Parathyroid adenoma (tissue), 2 donors: ENCODE data around the gene GOLPH3.
"Not testable (repeated sequence)": the region's sequence is repeated elsewhere in the genome, so short reads cannot be mapped to it uniquely, and the experiment has no call there.

Experiments used
- H2AFZ ChIP-seq: fragments of 300-600 bp; sonication (generic); one replicate; pipeline ENCODE4 v1.7.0; 2017; ENCODE audit warnings: antibody characterized with exemption, mild to moderate bottlenecking
- H3K27ac ChIP-seq: fragments of 300-600 bp; sonication (generic); one replicate; pipeline ENCODE4 v1.7.0; 2017
- H3K27me3 ChIP-seq: fragments of 300-600 bp; sonication (generic); one replicate; pipeline ENCODE4 v1.7.0; 2017; ENCODE audit warnings: low read length; ENCODE audit not compliant: control insufficient read depth, insufficient read depth
- H3K36me3 ChIP-seq: fragments of 300-600 bp; sonication (generic); one replicate; pipeline ENCODE4 v1.7.0; 2017; ENCODE audit warnings: low read length; ENCODE audit not compliant: control insufficient read depth, insufficient read depth
- H3K4me1 ChIP-seq: fragments of 300-600 bp; sonication (generic); one replicate; pipeline ENCODE4 v1.7.0; 2017; ENCODE audit warnings: control low read depth
- H3K4me2 ChIP-seq: fragments of 300-600 bp; sonication (generic); one replicate; pipeline ENCODE4 v1.7.0; 2017; ENCODE audit warnings: low read length
- H3K4me3 ChIP-seq: fragments of 300-600 bp; sonication (generic); one replicate; pipeline ENCODE4 v1.7.0; 2017; ENCODE audit warnings: low read depth, low read length
- H3K79me2 ChIP-seq: fragments of 300-600 bp; sonication (generic); one replicate; pipeline ENCODE4 v1.7.0; 2017; ENCODE audit warnings: control low read depth
- H3K9ac ChIP-seq: fragments of 300-600 bp; sonication (generic); one replicate; pipeline ENCODE4 v1.7.0; 2017; ENCODE audit warnings: mild to moderate bottlenecking
- H3K9me3 ChIP-seq: fragments of 300-600 bp; sonication (generic); one replicate; pipeline ENCODE4 v1.7.0; 2017; ENCODE audit warnings: low read length; ENCODE audit not compliant: control insufficient read depth
- CTCF ChIP-seq: fragments of 300-600 bp; sonication (generic); IDR thresholded peaks from one replicate; pipeline ENCODE4 v1.7.0; 2017; ENCODE audit warnings: antibody characterized with exemption, mild to moderate bottlenecking
- donor health status: primary hyperparathyroidism.

The GOLPH3 gene

GRCh38 chr5:32174011-32174870 is at the start of gene GOLPH3:
Gene GOLPH3, minus strand, starts transcription at chr5:32174319. Its CDS starts 285 bp downstream, at chr5:32174034.
- Histone ChIP-seq H3K4me3 (peak within 1 kb of the TSS; percentile 79), H3K9me3 (no peaks in the 10 kb centered on the region), H3K4me1 (no peaks in the 10 kb centered on the region), H3K79me2 (peaks cover 20% of the 10 kb centered on the region), H3K27ac (peak within 1 kb of the TSS; percentile 97), H3K36me3 (no peaks in the 10 kb centered on the region), H3K27me3 (no peaks in the 10 kb centered on the region), H3K9ac (peak within 1 kb of the TSS; percentile 85), H3K4me2 (peak within 1 kb of the TSS; percentile 87), H2AFZ (peak within 1 kb of the TSS; percentile 100)
- TF ChIP-seq CTCF = peak; percentile 7

- H3K4me3 ChIP-seq = no peak overlapping the region
- H3K27me3 ChIP-seq = no peaks in the 10 kb centered on the region
- H3K4me1 ChIP-seq = no peaks in the 10 kb centered on the region
- no peaks in the 10 kb centered on the region for H3K9me3 ChIP-seq
- no peak overlapping the region for H3K9ac ChIP-seq
- H3K36me3 ChIP-seq = no peaks in the 10 kb centered on the region
- no peaks in the 10 kb centered on the region for H3K79me2 ChIP-seq
- H3K4me2 ChIP-seq = no peak overlapping the region
- TF ChIP-seq CTCF = no peak
- no peak overlapping the region for H2AFZ ChIP-seq
- H3K27ac ChIP-seq = no peak overlapping the region
These were observed 48.8 kb upstream of the GOLPH3 start for GRCh38 chr5:32222723-32223470.

GRCh38 chr5:32217886-32218396 is 43.8 kb upstream of the GOLPH3 start:
- TF ChIP-seq CTCF = no peak
- Histone ChIP-seq H3K27me3 (no peaks in the 10 kb centered on the region), H3K4me1 (no peaks in the 10 kb centered on the region), H3K4me2 (no peak overlapping the region), H3K27ac (no peak overlapping the region), H3K4me3 (no peak overlapping the region), H3K36me3 (no peaks in the 10 kb centered on the region), H2AFZ (no peak overlapping the region), H3K79me2 (no peaks in the 10 kb centered on the region), H3K9me3 (no peaks in the 10 kb centered on the region), H3K9ac (no peak overlapping the region)

GRCh38 chr5:32214344-32214743 is 40.2 kb upstream of the GOLPH3 start:
- H3K79me2 ChIP-seq, H3K9ac ChIP-seq, H3K4me1 ChIP-seq: not testable (repeated sequence)

GRCh38 chr5:32210151-32210550 is 36.0 kb upstream of the GOLPH3 start:
- Histone ChIP-seq H3K36me3 (no peaks in the 10 kb centered on the region), H2AFZ (no peak overlapping the region), H3K79me2 (no peaks in the 10 kb centered on the region), H3K27ac (no peak overlapping the region), H3K4me2 (no peak overlapping the region), H3K4me3 (no peak overlapping the region), H3K9ac (no peak overlapping the region), H3K9me3 (no peaks in the 10 kb centered on the region), H3K27me3 (no peaks in the 10 kb centered on the region), H3K4me1 (no peaks in the 10 kb centered on the region)
- TF ChIP-seq CTCF = no peak

More at GRCh38 chr5:32214344-32214743, 40.2 kb upstream of the GOLPH3 start:
- H3K27ac ChIP-seq, H3K36me3 ChIP-seq, H3K4me3 ChIP-seq, H2AFZ ChIP-seq, H3K27me3 ChIP-seq, H3K9me3 ChIP-seq, H3K4me2 ChIP-seq: not testable (repeated sequence)

- not testable (repeated sequence) for H3K4me3 ChIP-seq, H3K9ac ChIP-seq, H3K4me2 ChIP-seq, H3K79me2 ChIP-seq, H3K9me3 ChIP-seq, H3K4me1 ChIP-seq, H3K36me3 ChIP-seq, H3K27ac ChIP-seq, H3K27me3 ChIP-seq, H2AFZ ChIP-seq
These were observed 34.7 kb upstream of the GOLPH3 start for GRCh38 chr5:32208837-32209236.
